ENCODE measurements around the gene MACROD1. TPM values are rescaled to one million over a fixed set of nuclear protein-coding genes. Genes with fewer than 3 reads are reported as not detected.

Gene MACROD1
- total and polyA plus RNA-seq, 2 donors (not counting 3 experiments of a cell fraction or from before 2014, with no cell fraction given): 11.0 to 16.2 TPM

DNA sequence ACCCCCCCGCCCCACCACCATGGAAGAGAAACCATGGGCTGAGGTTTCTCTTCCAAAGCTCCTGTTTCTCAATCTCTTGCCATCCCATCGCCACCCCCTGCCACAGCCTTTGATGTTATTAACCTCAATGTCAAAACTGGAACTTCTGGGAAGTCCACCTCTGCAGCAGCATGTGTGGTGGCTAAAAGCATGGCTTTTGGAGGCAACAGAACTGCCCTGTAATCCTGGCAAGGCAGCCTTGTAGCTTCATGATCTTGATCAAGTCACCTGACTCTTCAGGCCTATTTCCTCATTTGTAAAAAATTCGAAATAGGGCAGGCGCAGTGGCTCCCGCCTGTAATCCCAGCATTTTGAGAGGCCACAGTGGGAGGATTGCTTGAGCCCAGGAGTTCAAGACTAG is 195.0 kb downstream of the MACROD1 start:
- dilution Hi-C loops (cut with MboI; ENCODE audit: extremely low pct_ligation_motif_present, low sequenced_read_pairs): no loop called here
- H3K27ac ChIP-seq (ENCODE audit: insufficient read depth, low read depth, low read length): no peak overlapping the region
- no peak overlapping the region for H3K4me2 ChIP-seq (ENCODE audit: insufficient read depth, low read length)
- H3K27me3 ChIP-seq (ENCODE audit: control insufficient read depth in 2 of 2, insufficient read depth in 2 of 2, low read length in 2 of 2): peaks cover 0 to 2% of the 10 kb centered on the region in 2 experiments
- peaks cover 6% of the 10 kb centered on the region for H3K4me1 ChIP-seq (ENCODE audit: control insufficient read depth, extremely low read depth, insufficient read depth, low read length)
- H3K9ac ChIP-seq (replicated peaks; ENCODE audit: extremely low read depth, insufficient read depth, low read length): no peak overlapping the region
- intact Hi-C loops (cut with micrococcal nuclease): no loop called here
- H3K79me2 ChIP-seq (ENCODE audit: control insufficient read depth, insufficient read depth, low read length): peaks cover 13% of the 10 kb centered on the region
- no peaks in the 10 kb centered on the region for H3K9me3 ChIP-seq (replicated peaks; ENCODE audit: control insufficient read depth, insufficient read depth, low read length)
- no peak overlapping the region for H2AFZ ChIP-seq (ENCODE audit: low read depth, low read length)
- no peaks in the 10 kb centered on the region for H3K9me1 ChIP-seq (replicated peaks; ENCODE audit: control insufficient read depth, extremely low read depth, insufficient read depth, low read length)
- DNase-seq (ENCODE audit: low read depth, low spot score) (no peak), FAIRE-seq (no peak)
- ChIA-PET POLR2A (no interaction called here), CTCF (interaction anchor here (0.6 kb wide), 1 partner anchor 25 kb away, joined by 3 read pairs; no protein-coding TSS in a partner anchor)
- TF ChIP-seq POLR2A (IDR thresholded peaks at IDR 0.05; ENCODE audit: low read depth, low read length): no peak
- no peak for TF ChIP-seq JUN (IDR thresholded peaks at IDR 0.05; ENCODE audit: borderline replicate concordance, insufficient read depth, insufficient read length, low read depth)
- no peak for TF ChIP-seq FOS (IDR thresholded peaks at IDR 0.05; ENCODE audit: borderline replicate concordance, insufficient read depth, low read length)
- TF ChIP-seq, protein P1, sequence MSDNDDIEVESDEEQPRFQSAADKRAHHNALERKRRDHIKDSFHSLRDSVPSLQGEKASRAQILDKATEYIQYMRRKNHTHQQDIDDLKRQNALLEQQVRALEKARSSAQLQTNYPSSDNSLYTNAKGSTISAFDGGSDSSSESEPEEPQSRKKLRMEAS (IDR thresholded peaks at IDR 0.05; ENCODE audit: insufficient read depth, insufficient read length): no peak
- TF ChIP-seq POLR2AphosphoS5 (IDR thresholded peaks at IDR 0.05; ENCODE audit: insufficient read depth, low read depth, low read length): no peak
- no peak for TF ChIP-seq GATA2 (IDR thresholded peaks at IDR 0.05; ENCODE audit: insufficient read depth, insufficient read length, low read depth, low read length)
- TF ChIP-seq MYC (IDR thresholded peaks at IDR 0.05; ENCODE audit: low read depth, low read length): no peak
- TF ChIP-seq CTCF (IDR thresholded peaks at IDR 0.05; ENCODE audit: extremely low read depth in 1 of 2, insufficient read depth in 1 of 2, low read depth in 1 of 2, low read length in 2 of 2): no peak
- no peak for TF ChIP-seq EZH2 (IDR thresholded peaks at IDR 0.05; ENCODE audit: borderline replicate concordance, low read depth, low read length, severe bottlenecking)
- no TSS peak for BruUV-seq (replicated peaks)
- H3K36me3 ChIP-seq (ENCODE audit: control insufficient read depth in 2 of 2, extremely low read depth in 1 of 2, insufficient read depth in 2 of 2, low read length in 2 of 2): no peaks in the 10 kb centered on the region
- H4K20me1 ChIP-seq (replicated peaks; ENCODE audit: control insufficient read depth, extremely low read depth, insufficient read depth, low read length): no peaks in the 10 kb centered on the region
- H3K4me3 ChIP-seq (replicated peaks in 1 of 3; ENCODE audit: insufficient read depth in 1 of 3, low read depth in 1 of 3, low read length in 3 of 3): no peak overlapping the region

Data from endothelial cell of umbilical vein (primary cell).